Stimulated activated CD4-positive, alpha-beta T cell treated with anti-CD3 and anti-CD28 coated beads, Interleukin-4, amount 100 ng/mL, for 1 hour (primary cell): ENCODE measurements around the gene MICAL1.

Experiments
- DNase-seq: peaks from one replicate; pipeline ENCODE4 v3.0.0-alpha.2; 2020

MICAL1 gene, protein sequence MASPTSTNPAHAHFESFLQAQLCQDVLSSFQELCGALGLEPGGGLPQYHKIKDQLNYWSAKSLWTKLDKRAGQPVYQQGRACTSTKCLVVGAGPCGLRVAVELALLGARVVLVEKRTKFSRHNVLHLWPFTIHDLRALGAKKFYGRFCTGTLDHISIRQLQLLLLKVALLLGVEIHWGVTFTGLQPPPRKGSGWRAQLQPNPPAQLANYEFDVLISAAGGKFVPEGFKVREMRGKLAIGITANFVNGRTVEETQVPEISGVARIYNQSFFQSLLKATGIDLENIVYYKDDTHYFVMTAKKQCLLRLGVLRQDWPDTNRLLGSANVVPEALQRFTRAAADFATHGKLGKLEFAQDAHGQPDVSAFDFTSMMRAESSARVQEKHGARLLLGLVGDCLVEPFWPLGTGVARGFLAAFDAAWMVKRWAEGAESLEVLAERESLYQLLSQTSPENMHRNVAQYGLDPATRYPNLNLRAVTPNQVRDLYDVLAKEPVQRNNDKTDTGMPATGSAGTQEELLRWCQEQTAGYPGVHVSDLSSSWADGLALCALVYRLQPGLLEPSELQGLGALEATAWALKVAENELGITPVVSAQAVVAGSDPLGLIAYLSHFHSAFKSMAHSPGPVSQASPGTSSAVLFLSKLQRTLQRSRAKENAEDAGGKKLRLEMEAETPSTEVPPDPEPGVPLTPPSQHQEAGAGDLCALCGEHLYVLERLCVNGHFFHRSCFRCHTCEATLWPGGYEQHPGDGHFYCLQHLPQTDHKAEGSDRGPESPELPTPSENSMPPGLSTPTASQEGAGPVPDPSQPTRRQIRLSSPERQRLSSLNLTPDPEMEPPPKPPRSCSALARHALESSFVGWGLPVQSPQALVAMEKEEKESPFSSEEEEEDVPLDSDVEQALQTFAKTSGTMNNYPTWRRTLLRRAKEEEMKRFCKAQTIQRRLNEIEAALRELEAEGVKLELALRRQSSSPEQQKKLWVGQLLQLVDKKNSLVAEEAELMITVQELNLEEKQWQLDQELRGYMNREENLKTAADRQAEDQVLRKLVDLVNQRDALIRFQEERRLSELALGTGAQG

GRCh38 chr6:109455437-109456110, at the start of gene MICAL1:
MICAL1 (minus strand) TSS chr6:109455772; CDS start chr6:109454196, 1,576 bp downstream.
- DNase-seq = peak; percentile 55

GRCh38 chr6:109503327-109504224, 48.0 kb upstream of the MICAL1 start:
- no peak for DNase-seq

- DNase-seq = no peak
Observed at GRCh38 chr6:109498936-109499335, 43.4 kb upstream of the MICAL1 start.

- no peak for DNase-seq
Observed at GRCh38 chr6:109498052-109498451, 42.5 kb upstream of the MICAL1 start.

- no peak for DNase-seq
Observed at GRCh38 chr6:109496036-109496772, 40.6 kb upstream of the MICAL1 start.

GRCh38 chr6:109493865-109494264, 38.3 kb upstream of the MICAL1 start:
- no peak for DNase-seq

GRCh38 chr6:109491207-109491938, 35.8 kb upstream of the MICAL1 start:
- DNase-seq = no peak

DNA sequence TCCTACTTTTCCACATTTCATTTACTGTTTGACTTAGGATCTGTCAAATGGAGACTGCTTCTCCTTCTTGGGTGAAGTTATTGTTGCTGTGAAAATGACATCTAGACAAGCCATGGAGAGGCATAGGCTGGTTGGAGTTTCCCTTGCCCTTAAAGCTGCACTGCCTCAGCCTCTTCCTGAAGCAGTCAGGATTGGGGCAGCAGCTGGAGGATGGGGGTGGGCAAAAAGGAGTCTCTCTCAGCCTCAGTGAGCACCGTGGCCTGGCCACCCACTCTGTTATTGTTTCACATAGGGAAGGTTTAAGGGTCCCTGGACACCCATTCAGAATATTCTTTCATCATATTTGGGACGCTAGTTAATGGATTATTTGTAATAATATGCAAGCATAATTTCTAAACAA, 35.1 kb upstream of the MICAL1 start:
- no peak for DNase-seq

DNA sequence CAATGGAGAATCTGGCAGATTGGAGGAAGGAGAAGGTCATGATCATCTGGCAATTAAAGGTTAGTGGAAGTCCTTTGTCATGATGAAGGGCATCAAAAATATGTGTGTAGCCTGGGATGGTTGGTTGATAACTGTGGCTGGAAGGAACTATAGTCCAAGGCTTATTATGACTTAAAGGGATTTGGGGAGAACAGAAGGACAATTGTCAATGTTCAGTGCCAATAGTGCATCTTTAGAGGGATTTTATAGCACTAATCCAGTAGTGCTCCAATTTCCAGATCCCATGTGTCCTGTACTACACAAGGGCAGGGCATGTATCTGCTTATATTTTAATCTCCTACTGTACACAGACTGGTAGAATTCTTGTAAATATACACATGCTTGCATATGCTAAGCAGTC, 32.4 kb upstream of the MICAL1 start:
- no peak for DNase-seq

GRCh38 chr6:109486068-109486467, 30.5 kb upstream of the MICAL1 start:
- DNase-seq = no peak

GRCh38 chr6:109485266-109485935, 29.8 kb upstream of the MICAL1 start:
- no peak for DNase-seq

DNA sequence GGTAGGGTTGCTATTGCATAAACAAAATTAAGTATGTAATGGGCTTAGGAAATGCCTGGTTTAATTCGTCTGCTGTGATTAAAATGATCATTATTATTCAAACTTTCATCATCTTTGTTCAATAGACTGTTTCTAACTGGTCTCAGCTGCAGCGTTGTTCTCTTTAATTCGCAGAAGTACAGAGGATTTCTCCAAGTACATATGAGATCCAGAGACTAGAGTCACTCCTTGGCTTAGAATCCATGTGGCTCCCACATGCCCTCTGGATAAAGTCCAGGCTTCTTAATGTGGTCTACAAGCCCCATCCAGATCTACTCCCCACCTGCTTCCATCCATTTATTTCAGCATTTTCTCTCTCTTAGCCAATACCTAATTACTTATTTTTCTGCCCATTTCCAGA, 28.6 kb upstream of the MICAL1 start:
- DNase-seq = no peak

- DNase-seq = no peak
Observed at GRCh38 chr6:109483735-109484057, 28.1 kb upstream of the MICAL1 start.

DNA sequence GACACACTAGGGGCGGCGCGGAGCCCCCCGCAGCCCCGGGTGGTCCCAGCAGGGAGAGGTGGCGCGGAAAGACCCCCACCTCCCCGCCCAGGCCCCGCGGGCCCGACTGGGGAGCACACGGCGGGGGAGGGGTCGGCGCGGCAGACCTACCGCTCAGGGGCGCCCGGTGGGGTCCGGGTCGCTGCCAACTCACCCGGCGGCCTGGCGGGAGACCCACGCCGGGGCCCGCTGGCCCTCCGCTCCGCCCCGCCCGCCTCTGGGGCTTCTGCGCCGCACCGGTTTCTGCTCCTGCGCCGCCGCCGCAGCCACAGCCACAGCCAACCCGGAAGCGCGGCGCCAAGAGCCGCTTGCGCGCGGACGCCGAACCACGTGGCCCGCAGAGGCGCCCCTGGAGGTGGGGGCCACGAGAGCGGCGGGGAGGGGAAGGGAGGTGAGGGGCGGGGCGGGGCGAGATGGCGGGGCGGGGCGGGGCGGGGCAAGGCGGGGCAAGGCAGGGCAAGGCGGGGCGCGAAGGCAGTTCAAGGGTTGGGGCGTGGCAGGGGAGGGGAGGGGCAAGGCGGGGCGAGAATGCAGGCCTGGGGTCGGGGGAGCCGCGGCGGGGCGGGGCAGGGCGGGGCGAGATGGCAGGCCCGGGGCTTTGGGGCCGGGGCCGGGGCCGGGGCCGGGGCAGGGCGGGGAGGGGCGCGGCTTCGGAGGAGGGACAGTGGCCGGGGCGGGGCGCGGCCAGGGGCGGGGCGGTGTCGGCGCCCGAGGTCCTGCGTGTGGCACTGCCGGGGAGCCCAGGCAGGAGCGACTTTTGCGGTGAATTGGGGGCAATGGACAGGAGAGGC, 27.5 kb upstream of the MICAL1 start, which contains the start of gene ZBTB24:
Gene ZBTB24, minus strand, starts transcription at position 315 of the 830 bp plus-strand sequence. CDS start 1,193 bp downstream, outside the sequence.
- peak; percentile 88 for DNase-seq

GRCh38 chr6:109480993-109481480, 25.5 kb upstream of the MICAL1 start:
- DNase-seq = no peak

DNA sequence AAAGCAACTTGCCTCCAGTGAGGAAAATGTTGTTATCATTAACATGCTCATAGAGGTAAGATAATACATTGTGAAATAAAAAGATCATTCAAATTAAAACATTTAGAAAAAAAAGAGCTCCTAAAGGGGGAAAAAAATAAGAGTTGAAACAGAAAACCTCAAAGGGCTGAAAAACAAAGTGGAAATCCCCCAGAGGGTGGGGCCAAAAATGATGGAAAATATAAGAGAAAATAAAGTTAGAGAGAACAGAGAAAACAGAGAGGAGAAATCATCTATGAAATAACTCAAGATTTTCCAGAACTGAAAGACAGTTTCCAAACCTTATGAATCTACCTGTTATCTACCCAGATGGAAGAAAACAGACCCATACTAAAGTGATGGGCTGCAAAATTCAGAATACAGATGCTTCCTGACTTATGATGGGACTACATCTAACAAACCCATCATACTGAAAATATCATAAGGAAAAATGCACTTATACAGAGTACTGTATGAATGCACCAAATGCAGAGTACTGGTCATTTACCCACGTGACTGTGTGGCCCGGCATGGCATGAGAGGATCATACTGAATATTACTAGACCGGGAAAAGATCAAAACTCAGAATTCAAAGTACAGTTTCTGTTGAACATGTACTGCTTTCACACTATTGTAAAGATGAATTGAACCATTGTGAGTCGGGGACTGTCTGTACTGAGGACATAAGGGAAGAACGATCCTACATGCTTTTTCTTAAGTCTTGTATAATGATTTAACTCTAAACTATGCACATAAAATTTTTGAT, 23.5 kb upstream of the MICAL1 start:
- no peak for DNase-seq

GRCh38 chr6:109478222-109478805, 22.7 kb upstream of the MICAL1 start:
- no peak for DNase-seq
